ENCODE data around the gene ZFYVE26. TPM values are rescaled to one million over a fixed set of nuclear protein-coding genes. Genes with fewer than 3 reads are reported as not detected.

ZFYVE26 gene
- total RNA-seq, 1 donor from 2014 or later, result 13.3 TPM

Other genes starting within 250 kb of the ZFYVE26 start
- gene PIGH, start 216.3 kb downstream of the ZFYVE26 start, total RNA-seq, result 12.0 TPM
- gene ARG2, start 196.7 kb downstream of the ZFYVE26 start, total RNA-seq, result 0.75 TPM
- 113 TPM for gene VTI1B, start 142.0 kb downstream of the ZFYVE26 start, total RNA-seq
- 13.2 TPM for gene RDH11, start 120.8 kb downstream of the ZFYVE26 start, total RNA-seq
- gene RDH12, start 114.7 kb downstream of the ZFYVE26 start, total RNA-seq, result not detected
- 2.5 TPM for gene RAD51B, start 3.2 kb upstream of the ZFYVE26 start, total RNA-seq